GM21360 (cell line): ENCODE measurements around the gene IGLL5.

ENCODE experiments used
- ATAC-seq: cut with Tn5 transposase; IDR thresholded peaks from one replicate; pipeline ENCODE4 v1.9.1; 2021; ENCODE audit warnings: mild to moderate bottlenecking, moderate library complexity; ENCODE audit not compliant: unreplicated experiment

Gene IGLL5

DNA sequence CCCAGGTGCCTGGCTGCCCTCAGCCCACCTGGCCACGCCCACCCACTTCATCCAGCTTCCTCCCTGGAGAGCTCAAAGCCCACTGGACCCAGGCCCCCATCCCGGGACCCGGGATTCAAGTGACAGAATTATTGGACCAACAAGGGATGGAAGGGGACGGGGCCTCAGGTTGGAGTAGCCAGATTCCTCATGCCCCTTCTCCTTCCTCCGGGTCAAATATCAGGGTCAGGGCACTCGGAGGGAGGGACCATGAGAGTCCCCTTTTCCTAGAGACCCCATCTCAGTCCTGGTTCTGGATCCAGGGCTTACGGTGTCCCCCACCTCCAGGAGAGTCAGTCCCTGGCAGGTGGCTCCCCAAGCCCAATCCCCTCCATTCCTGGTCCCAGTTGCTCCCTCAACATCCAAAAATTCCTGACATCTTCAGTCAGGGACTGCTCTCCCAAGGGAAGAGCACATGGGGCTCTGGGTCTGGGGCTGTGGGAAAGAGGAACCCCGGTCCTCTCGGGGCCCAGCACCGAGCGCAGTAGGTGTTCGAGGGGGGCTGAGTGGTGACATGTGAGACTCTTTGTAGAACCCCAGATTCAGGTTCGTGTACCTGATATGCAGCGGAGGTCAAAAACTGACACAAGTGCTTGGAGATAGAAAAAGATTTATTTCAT, 37.7 kb downstream of the IGLL5 start:
- no peak for ATAC-seq

DNA sequence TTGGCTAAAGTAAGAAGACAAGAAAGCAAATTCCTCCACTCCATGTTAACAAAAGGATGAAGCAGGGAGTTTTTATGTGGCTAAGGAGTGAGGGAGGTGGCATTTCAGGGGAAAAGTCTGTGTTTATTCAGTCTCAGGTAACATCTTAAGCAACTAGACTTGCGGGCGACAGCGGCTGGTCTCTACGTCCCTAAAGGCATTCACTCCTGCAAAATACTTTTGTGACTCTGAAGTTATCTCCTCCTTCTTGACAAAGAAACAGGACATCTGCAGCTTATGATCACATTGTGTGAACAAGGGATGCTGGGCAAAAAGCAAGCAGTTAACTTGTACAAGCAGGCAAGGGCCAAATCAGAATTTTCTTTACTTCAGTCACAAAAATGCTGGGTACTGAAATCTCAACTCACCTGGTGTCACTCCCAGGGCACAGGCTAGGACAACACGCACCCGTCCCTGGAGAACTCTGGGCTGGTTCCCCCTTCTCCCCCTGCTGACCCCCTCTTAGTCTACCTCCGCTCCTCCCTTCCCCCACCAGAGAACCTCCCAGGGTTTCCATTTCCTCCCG, 38.3 kb downstream of the IGLL5 start:
- ATAC-seq = no peak

DNA sequence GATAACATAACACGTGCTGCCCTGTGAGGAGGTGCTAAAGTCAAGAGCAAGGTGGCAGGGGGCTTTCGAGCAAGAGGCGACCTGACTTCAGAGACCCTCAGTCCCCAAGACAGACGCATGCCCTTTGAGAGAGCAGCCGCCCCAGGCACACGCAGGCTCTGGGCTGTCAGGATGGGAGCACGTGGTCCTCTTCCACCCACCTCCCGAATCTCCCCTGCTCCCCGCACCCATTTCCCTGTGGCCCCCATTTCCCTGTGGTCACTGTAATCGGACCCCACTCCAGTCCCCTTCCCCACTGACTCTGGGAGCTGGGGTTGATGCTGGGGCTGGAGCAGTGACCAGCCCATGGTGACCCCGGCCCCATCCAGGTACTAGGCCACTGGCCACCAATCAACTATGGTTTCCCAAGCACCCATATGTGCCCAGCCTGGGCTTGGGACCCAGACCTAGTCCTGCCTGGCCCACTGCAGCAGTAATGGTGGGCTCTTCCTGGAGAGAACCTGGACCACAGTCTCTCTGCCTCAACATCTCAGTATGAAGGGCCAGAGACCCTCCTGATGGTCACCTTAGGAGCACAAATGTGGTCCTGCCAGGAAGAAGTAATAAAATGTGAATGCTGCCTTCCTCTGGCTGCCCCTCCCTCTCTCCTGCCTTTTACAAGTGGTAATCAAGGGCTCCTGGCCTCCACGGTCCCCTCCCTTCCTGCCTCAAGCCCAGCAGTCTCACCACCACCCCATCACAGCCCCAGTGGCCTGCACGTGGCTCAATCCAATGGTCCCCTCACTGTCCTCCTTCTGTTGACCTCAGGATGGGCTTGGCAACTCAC, 39.0 kb downstream of the IGLL5 start:
- ATAC-seq = no peak

DNA sequence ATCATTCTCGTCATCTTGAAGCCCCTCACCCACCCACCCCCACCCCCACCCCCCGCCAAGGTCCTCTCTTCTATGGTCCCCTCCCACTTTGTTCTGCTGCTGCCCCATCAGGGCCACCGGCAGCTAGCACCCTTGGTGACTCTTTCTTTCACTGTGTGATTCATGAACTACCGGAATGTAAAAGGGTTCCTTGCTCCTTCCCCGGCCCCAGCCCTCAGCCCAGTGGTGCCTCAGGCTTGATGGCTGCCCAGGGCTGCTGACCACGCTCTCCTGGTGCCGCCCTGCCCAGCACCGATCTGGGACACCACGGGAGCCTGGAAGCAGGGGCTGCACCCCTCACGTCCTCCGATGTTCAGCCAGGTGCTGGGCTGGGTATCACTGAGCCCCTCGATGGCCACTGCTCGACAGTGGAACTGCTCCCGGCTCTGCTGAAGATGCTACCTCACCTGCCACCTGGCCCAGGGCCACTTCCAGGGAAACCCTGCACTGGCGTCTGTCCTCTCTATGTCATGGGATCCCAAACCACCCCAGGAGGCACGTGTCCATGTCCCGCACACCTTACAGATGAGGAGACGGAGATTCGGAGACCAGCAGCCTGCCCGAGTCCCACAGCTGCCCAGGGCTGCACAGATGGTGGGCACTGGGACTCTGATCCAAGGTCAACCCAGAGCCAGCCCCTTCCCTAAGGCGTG, 39.7 kb downstream of the IGLL5 start:
- no peak for ATAC-seq

DNA sequence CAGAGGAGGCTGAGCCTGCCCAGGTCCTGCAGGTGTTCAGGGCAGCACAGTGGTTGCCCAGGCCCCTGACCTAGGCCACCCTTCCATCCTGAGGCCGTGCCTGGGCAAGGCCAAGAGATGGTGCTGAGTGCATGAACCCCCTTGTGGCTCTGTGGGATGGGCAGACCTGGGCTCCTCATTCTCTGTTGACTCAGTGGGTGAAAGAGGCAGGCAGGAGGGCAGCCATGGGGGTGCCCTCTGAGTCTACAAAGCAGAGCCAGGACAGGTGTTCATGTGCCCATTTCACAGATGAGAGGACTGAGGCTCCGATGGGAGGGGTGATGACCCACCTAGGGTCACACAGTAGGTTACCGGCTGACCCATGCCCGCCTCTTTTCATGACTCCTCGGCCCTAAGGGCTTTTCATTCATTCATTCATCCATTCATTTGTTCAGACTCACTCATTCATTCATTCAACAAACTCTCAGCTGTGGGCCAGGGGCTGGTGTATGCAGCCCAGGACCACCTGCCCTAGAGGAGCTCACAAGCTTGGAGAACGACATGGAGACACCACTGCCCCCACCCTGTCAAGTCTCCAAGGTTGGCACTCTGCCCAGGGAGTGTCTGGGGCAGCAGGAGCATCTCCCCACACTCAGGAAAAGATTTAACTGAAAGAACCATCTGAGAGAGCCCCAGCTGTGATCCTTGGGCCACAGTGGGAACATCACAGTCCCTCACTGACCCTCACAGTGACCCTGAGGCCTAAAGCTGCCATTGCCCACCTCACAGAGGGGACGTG, 40.5 kb downstream of the IGLL5 start:
- no peak for ATAC-seq

DNA sequence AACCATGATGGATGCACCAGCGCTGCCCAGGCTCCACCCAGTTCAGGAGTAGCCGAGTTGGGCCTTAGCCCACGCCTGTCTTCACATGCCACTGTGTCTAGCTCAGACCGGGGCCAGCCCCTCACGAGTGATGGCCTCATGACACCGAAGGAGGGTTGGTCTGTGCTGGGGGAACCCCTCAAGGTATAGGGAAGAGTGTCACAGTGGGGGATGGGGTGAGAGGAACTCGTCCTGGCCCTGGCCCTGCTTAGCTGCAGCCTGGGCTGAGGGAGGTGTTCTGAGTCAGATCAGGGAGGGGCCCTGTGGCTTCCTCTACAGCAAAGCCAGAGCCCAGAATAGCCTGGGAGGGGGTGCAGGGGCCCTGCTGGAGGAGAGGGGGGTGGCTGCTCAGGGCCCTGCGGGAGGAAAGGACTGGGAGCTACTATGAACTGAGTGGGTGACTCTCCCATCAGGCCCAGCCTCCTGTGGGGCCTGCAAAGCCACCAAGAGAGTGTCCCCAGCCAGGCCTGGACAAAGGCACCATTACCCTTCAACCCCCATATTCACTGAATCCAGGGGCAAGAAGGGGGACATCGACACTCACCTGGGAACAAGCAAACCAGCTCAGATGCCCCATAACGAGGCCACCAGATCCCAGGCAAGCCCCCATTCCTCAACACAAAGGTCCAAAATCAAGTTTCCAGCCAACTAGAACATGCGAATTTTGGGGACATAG, 41.2 kb downstream of the IGLL5 start:
- ATAC-seq = peak; percentile 80

DNA sequence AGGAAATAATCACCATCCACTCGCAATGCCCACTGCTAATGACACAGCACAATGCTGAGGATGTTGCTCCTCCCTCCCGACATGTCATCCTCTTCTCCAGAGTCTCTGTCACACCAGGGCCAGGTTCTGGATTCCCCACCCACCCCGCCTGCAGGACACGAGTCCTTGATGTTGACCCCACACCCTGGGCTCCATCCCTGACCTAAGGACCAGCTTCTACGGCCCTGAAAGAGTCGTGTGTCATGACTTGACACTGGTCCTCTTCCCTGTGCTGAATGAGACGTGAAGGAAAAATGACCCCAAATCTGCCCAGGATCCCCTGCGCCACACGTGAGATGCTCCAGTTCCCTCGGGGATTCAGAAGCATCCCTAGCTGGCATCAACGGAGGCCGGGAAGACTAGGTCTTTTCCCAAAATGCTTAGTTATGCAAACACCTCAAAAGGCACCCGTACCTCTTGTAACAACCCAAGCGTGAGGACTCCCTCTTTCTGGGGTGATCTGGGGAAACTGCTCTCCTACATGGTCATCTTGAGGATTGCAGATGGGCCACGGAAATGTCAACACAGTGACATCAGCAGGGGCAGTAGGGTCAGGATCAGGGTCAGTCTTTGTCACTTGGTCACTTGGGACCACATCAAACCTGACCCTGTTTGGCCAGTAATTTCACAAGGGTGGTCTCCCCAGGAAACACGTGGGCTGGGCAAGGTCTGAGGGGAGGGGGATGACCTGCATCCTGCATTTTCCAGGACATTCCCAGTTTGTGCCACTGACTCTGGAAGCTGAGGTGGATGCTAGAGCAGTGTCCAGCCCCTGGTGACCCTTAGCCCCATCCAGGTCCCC, 42.0 kb downstream of the IGLL5 start:
- ATAC-seq = no peak

DNA sequence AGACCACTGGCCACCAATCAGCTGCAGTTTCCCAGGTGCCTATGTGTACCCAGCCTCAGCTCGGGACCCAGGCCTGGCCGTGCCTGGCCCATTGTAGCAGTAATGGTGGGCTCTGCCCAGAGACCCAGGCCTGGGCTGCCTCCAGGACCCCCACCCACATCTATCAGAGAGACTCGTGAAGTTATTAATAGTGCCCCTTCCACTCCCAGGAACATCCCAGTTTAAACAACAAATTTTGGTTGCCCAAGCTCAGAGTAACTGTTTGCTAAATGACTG, 42.5 kb downstream of the IGLL5 start:
- no peak for ATAC-seq

DNA sequence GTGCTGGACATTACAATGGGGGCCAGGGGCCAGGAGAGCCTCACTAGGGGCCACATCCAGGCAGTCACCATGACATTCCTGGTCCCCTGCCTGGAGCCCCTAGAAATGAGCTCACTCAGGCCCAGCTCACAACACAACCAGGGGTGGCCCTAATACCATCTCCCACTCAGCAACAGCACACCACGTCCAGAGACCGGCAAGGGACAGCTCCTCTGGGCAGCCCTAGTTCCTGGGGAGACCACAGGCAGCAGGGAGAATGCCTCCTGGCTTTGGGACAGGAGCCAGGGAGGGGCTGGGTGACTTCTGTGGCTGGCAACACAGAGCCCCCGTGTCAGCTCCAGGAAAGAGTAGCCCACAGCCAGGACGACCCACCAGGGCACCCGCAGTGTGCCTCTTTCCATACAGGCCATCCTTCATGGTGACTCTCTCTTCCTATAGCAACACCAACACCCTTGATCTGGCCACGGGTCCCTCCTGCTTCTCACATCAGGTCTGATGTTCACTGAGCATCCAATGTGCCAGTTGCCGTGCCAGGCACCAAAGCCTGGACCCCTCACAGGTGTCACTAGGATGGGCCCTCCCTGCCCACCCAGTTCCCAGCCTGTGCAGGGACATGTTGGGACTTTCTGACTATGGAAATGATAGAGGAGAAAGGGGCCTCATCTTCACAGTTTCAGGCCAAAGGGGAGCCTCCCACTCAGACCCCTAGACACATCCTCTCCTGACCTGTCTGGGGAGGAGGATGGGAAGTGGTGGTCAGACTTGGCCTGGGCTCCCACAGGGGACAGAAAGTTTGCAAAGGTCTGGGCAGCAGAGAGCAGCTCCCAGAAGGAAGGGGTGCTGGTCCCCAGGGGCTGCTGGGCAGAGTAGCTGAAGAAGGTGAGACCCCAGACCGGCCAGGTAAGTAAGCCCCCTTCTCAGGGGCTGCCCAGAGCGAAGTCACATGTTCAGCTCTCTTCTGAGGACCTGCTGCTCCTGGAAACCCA, 43.2 kb downstream of the IGLL5 start:
- no peak for ATAC-seq

DNA sequence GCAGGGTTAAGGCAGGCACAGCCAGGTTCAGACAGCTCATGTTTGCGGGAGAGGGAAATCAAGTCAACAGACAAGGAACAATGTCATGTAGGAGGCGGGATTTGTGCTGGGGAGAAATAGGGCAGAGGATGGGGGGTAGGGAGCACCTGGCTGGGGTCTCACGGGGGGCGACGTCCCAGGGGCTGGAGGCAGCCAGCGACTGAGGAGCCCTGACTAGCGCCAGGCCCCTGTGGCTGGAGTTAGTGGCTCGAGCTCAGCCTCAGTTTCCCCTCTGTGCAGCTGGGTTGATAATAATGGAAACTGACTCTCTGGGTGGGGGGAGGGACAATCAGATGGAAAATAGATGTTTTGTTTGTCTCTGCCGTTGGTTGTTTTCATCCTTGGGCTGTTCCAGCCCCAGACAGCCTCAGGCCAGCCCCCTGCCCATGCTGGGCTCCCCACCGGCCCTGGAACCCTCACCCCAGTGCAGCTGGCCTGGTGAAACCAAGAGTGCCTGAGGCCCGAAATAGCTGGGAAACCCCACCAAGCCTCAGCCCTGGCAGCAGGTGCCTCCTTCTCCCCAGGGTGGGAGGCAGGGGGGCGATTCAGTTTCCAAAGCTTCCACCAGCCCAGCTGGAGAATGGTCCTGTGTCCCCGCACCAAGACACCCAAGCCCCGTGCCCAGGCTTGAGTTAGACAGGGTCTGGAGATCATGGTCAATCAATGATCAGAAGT, 44.1 kb downstream of the IGLL5 start:
- ATAC-seq = no peak

DNA sequence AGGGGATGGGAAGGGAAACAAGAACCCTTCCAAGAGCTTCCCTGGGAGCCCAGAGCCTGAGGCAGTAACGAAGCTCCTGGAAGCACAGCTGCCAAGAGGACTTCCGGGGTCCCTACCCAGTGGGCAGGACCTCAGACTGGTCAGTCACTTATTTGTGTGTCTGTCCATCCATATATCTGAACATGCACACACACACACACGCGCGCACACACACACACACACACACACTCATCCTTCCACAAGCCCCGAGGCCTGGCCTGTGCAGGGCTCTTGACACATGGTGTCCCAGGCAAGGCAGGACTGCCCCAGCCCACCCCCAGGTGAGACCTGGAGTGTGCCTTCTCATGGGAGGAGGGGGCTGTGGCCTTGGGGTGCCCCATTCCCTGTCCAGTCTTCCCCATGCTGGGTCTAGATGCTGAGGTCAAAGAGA, 44.9 kb downstream of the IGLL5 start:
- ATAC-seq = no peak

DNA sequence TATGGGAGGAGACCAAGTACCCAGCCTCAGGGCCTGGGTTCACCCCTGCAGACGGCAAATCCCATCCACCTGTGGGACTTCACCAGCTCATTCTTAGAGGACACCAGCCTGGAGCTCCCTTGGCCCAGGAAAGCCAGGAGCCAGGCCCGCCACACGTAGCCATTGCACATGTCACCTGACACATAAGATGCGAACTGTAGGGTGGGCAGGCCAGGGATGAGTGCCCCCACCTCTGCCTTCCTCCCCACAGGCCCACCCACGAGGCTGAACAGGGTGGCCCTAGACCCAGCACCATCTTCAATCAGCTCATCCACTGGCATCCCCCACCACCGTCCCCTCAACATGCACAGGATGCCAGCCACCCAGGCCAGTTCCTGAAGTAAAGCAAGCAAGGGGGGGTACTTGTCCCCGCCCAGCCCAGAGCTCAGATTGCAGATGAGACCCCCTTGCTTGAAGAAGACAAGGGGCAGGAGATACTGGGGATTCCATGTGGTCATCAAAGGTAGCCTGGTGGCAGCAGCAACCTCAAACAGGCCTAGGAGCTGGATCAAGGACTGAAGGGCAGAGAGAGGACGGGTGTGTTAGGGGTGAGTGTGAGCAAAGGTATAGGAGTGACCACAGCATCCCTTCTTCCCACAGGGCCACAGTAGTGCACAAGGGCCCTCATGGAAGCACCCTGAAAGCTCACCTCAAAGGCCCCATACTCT, 45.6 kb downstream of the IGLL5 start:
- no peak for ATAC-seq

DNA sequence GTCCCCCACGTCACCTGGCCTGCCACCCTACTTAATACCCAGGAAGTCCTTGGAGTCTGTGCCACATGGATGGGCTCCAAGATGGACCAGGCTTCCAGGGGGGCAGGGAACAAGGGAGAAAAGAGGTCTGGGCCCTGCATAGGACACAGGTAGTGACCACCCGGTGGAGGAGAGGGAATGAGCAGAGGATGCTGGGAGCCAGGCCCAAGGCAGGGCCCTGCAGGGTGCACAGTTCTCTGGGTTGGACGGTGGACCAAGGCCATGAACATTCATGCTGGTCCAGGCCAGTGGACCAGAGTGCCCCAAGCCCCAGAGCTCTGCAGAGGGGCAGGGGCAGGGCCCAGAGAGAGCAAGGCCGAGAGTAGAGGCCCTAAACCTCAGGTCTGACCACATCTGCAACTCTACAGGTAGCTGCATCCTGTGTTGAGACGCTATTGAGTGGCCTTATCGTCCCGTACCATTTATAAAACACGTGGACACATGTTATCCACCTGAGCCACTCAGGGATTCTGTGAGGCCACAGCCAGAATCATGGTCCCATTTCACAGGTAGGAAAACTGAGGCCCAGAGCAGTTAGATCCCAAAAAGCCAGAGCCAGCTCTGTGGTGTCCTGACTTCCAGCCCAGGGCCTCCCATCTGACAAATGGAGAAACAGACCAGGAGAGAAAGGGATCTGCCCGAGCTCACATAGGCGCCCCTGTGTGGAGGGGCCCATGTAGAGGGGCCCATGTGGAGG, 46.4 kb downstream of the IGLL5 start:
- ATAC-seq = no peak

DNA sequence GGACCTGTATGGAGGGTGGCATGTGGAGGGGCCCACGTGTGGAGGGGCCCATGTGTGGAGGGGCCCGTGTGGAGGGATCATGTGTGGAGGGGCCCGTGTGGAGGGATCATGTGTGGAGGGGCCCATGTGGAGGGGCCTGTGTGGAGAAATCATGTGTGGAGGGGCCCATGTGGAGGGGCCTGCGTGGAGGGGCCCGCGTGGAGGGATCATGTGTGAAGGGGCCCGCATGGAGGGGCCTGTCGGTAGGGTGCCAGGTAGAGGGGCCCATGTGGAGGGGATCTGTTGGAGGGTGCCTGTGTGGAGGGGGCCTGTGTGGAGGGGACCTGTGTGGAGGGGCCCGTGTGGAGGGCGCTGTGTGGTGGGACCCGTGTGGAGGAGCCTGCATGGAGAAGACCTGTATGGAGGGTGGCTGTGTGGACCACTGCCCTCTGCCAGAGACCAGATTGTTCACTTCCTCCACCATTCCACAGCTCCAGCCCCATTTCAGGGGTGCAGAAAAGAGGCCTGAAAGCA, 47.0 kb downstream of the IGLL5 start:
- no peak for ATAC-seq

DNA sequence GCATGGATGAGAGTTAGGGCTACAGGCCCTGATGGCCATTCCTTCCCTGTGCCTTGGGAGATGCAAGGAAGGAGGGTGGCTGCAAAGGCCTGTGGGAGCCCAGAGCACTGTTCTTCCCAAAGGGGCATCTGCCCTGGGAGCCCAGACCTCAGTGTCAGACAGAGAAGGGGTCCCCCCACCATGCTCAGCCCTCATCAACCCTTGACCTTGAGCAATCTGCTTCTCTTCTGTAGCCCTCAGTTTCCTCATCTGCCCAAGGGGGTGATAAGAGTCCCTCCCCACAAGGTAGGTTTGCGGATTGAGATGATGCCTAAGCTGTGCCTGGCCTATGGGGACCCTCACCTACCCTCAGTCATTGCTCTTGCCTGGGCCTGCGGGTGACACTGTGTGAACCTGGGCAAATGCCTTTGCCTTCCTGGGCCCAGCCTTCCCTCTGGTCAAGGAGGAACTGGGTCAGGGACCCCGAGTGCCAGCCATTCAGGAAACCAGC, 47.5 kb downstream of the IGLL5 start:
- peak; percentile 30 for ATAC-seq

DNA sequence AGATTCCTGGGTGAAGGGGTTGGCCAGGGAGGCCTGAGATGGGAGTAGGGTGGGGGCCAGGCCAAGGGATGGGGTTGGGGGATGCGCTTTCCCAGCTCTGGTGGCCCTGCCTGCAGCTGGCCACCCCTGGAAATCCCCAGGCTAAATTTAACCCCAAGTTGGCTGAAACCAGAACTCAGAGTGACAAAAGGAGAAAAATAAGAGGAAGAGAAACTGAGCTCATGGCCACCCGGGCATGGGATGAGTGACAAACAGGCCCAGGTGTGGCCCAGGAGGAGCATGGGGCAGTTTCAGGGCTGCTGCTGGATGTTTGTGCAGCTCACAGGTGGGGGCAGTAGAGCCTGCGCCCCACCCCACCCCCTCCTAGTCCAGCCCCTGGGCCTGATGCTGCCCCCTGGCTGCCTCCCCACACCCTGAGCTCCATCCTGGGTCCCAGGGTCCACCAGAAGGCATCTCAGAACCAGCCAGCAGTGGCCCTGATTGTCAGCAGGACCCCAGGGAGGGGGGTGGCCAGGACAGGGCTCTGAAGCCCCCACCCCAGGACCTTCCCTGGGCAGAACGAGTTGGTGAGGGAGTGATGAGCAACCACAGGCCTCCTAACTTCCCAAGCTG, 48.0 kb downstream of the IGLL5 start:
- ATAC-seq = peak; percentile 80
